HepG2 (cell line): ENCODE measurements around the gene RPS25. TPM values are rescaled to one million over a fixed set of nuclear protein-coding genes. Genes with fewer than 3 reads are reported as not detected.

ENCODE experiments used
- ATF4 ChIP-seq, 2 experiments: fragments of 450-650 bp in 1 of 2; sonication (generic) in 1 of 2; formaldehyde crosslinking; IDR thresholded peaks; 2 replicates each; pipeline versions ENCODE4 v1.5.0 to v1.8.0; 2020 to 2022; ENCODE audit warnings: mild to moderate bottlenecking in 1 of 2, missing genetic modification reagents in 1 of 2
- FOXK2 ChIP-seq: fragments of 450-650 bp; IDR thresholded peaks from 2 replicates; pipeline ENCODE4 v1.6.1; 2016
- HOXA5 ChIP-seq: sonication (generic); formaldehyde crosslinking; IDR thresholded peaks from 2 replicates; pipeline ENCODE4 v1.4.0; 2020; ENCODE audit warnings: missing genetic modification reagents
- MAFK ChIP-seq, 2 experiments: IDR thresholded peaks in 1 of 2; conservative IDR thresholded peaks in 1 of 2; 2 replicates each; pipeline ENCODE4 v1.6.1; 2011; ENCODE audit warnings: improper control_type of control experiment in 2 of 2, low read length in 2 of 2
- NFE2L1 ChIP-seq: sonication (generic); formaldehyde crosslinking; IDR thresholded peaks from 2 replicates; pipeline ENCODE4 v1.4.0; 2020; ENCODE audit warnings: missing genetic modification reagents, mild to moderate bottlenecking, borderline replicate concordance
- PRPF4 ChIP-seq: fragments of 200-400 bp; formaldehyde crosslinking; IDR thresholded peaks from 2 replicates; pipeline ENCODE4 v1.6.1; 2016; ENCODE audit warnings: low read length, low read depth; ENCODE audit not compliant: poor library complexity, severe bottlenecking
- TBP ChIP-seq: sonication (generic); formaldehyde crosslinking; IDR thresholded peaks from 2 replicates; pipeline ENCODE4 v1.5.0; 2020; ENCODE audit warnings: missing genetic modification reagents
- ZHX1 ChIP-seq: sonication (generic); formaldehyde crosslinking; IDR thresholded peaks from 2 replicates; pipeline ENCODE4 v1.8.1; 2022; ENCODE audit warnings: low read depth, mild to moderate bottlenecking, missing genetic modification reagents
- ZNF550 ChIP-seq: sonication (generic); formaldehyde crosslinking; IDR thresholded peaks from 2 replicates; pipeline ENCODE4 v1.4.0; 2020; ENCODE audit warnings: mild to moderate bottlenecking, missing genetic modification reagents, borderline replicate concordance
- ZNF766 ChIP-seq: sonication (generic); formaldehyde crosslinking; IDR thresholded peaks from 2 replicates; pipeline ENCODE4 v1.5.0; 2020; ENCODE audit warnings: missing genetic modification reagents, borderline replicate concordance
- polyA plus RNA-seq, 8 experiments: library from polyadenylated mRNA; depleted of rRNA in 3 of 8; stranded (reverse) in 7 of 8; unstranded in 1 of 8; fragments of >200 nt; fragmentation: Illumina TruSeq in 4 of 8; extraction: Trizol in 4 of 8; gene quantifications; 2 replicates each; pipeline versions ENCODE4 v1.2.1 to v1.2.3, GENCODE V29; 2011 to 2016; ENCODE audit warnings: low read depth in 4 of 8, missing spikeins in 1 of 8, mixed read lengths in 1 of 8; ENCODE audit not compliant: insufficient read depth in 1 of 8
- total RNA-seq, 5 experiments: library from RNA; depleted of rRNA; stranded (reverse); fragments of >200 nt; fragmentation: Illumina TruSeq; extraction: Trizol; gene quantifications; 2 replicates each; pipeline ENCODE4 v1.2.3, GENCODE V29; 2016; ENCODE audit warnings: low read depth in 1 of 5
- TF ChIP-seq, protein P1 (sequence below): sonication (generic); formaldehyde crosslinking; IDR thresholded peaks from 2 replicates; pipeline ENCODE4 v1.4.0; 2020; ENCODE audit warnings: missing genetic modification reagents
- TF ChIP-seq, protein P2 (sequence below): sonication (generic); formaldehyde crosslinking; IDR thresholded peaks from 2 replicates; pipeline ENCODE4 v1.5.1; 2020; ENCODE audit warnings: mild to moderate bottlenecking, missing genetic modification reagents, moderate library complexity
- TF ChIP-seq, protein P3 (sequence below): sonication (generic); formaldehyde crosslinking; IDR thresholded peaks from 2 replicates; pipeline ENCODE4 v1.5.1; 2020; ENCODE audit warnings: missing genetic modification reagents, mild to moderate bottlenecking, borderline replicate concordance
- TF ChIP-seq, protein P4 (sequence below): sonication (generic); formaldehyde crosslinking; IDR thresholded peaks from 2 replicates; pipeline ENCODE4 v1.5.1; 2020; ENCODE audit warnings: missing genetic modification reagents, mild to moderate bottlenecking, borderline replicate concordance

The RPS25 gene
- total and polyA plus RNA-seq, 2 of the 13 experiments (the other 11 are each of a cell fraction or from before 2014, with no cell fraction given), result 839 to 1,415 TPM

GRCh38 chr11:119056421-119056999 is 38.4 kb upstream of the RPS25 start (continued):
- TF ChIP-seq ZHX1 (CRISPR knock-in tag) (no peak), PRPF4 (no peak), TBP (no peak), HOXA5 (CRISPR knock-in tag) (peak; percentile 38; the same call in 1 of the 2 replicates), FOXK2 (no peak), MAFK (conservative IDR thresholded peaks at IDR 0.05 in 1 of 2, IDR thresholded peaks at IDR 0.05 in 1 of 2; ENCODE audit: low read length in 2 of 2) (no peak), NFE2L1 (CRISPR knock-in tag) (0 out of 2 replicates have a peak, but pooled peaks have one; percentile 23), ZNF550 (0 out of 2 replicates have a peak, but pooled peaks have one; percentile 44), ATF4 (CRISPR knock-in tag; IDR thresholded peaks at IDR 0.05) (no peak), ZNF766 (no peak)
- TF ChIP-seq, protein P1, sequence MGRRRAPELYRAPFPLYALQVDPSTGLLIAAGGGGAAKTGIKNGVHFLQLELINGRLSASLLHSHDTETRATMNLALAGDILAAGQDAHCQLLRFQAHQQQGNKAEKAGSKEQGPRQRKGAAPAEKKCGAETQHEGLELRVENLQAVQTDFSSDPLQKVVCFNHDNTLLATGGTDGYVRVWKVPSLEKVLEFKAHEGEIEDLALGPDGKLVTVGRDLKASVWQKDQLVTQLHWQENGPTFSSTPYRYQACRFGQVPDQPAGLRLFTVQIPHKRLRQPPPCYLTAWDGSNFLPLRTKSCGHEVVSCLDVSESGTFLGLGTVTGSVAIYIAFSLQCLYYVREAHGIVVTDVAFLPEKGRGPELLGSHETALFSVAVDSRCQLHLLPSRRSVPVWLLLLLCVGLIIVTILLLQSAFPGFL (CRISPR knock-in tag), result no peak
- TF ChIP-seq, protein P2, sequence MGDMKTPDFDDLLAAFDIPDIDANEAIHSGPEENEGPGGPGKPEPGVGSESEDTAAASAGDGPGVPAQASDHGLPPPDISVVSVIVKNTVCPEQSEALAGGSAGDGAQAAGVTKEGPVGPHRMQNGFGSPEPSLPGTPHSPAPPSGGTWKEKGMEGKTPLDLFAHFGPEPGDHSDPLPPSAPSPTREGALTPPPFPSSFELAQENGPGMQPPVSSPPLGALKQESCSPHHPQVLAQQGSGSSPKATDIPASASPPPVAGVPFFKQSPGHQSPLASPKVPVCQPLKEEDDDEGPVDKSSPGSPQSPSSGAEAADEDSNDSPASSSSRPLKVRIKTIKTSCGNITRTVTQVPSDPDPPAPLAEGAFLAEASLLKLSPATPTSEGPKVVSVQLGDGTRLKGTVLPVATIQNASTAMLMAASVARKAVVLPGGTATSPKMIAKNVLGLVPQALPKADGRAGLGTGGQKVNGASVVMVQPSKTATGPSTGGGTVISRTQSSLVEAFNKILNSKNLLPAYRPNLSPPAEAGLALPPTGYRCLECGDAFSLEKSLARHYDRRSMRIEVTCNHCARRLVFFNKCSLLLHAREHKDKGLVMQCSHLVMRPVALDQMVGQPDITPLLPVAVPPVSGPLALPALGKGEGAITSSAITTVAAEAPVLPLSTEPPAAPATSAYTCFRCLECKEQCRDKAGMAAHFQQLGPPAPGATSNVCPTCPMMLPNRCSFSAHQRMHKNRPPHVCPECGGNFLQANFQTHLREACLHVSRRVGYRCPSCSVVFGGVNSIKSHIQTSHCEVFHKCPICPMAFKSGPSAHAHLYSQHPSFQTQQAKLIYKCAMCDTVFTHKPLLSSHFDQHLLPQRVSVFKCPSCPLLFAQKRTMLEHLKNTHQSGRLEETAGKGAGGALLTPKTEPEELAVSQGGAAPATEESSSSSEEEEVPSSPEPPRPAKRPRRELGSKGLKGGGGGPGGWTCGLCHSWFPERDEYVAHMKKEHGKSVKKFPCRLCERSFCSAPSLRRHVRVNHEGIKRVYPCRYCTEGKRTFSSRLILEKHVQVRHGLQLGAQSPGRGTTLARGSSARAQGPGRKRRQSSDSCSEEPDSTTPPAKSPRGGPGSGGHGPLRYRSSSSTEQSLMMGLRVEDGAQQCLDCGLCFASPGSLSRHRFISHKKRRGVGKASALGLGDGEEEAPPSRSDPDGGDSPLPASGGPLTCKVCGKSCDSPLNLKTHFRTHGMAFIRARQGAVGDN (CRISPR knock-in tag), result no peak
- TF ChIP-seq, protein P3, sequence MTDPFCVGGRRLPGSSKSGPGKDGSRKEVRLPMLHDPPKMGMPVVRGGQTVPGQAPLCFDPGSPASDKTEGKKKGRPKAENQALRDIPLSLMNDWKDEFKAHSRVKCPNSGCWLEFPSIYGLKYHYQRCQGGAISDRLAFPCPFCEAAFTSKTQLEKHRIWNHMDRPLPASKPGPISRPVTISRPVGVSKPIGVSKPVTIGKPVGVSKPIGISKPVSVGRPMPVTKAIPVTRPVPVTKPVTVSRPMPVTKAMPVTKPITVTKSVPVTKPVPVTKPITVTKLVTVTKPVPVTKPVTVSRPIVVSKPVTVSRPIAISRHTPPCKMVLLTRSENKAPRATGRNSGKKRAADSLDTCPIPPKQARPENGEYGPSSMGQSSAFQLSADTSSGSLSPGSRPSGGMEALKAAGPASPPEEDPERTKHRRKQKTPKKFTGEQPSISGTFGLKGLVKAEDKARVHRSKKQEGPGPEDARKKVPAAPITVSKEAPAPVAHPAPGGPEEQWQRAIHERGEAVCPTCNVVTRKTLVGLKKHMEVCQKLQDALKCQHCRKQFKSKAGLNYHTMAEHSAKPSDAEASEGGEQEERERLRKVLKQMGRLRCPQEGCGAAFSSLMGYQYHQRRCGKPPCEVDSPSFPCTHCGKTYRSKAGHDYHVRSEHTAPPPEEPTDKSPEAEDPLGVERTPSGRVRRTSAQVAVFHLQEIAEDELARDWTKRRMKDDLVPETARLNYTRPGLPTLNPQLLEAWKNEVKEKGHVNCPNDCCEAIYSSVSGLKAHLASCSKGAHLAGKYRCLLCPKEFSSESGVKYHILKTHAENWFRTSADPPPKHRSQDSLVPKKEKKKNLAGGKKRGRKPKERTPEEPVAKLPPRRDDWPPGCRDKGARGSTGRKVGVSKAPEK (CRISPR knock-in tag), result no peak
- TF ChIP-seq, protein P4, sequence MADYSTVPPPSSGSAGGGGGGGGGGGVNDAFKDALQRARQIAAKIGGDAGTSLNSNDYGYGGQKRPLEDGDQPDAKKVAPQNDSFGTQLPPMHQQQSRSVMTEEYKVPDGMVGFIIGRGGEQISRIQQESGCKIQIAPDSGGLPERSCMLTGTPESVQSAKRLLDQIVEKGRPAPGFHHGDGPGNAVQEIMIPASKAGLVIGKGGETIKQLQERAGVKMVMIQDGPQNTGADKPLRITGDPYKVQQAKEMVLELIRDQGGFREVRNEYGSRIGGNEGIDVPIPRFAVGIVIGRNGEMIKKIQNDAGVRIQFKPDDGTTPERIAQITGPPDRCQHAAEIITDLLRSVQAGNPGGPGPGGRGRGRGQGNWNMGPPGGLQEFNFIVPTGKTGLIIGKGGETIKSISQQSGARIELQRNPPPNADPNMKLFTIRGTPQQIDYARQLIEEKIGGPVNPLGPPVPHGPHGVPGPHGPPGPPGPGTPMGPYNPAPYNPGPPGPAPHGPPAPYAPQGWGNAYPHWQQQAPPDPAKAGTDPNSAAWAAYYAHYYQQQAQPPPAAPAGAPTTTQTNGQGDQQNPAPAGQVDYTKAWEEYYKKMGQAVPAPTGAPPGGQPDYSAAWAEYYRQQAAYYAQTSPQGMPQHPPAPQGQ (CRISPR knock-in tag), result no peak
